ENCODE results near the gene TRIM29. TPM values are rescaled to one million over a fixed set of nuclear protein-coding genes. Genes with fewer than 3 reads are reported as not detected.

The TRIM29 gene
- polyA plus RNA-seq, 4 donors, result 1.2 to 2.2 (median 1.5) TPM

DNA sequence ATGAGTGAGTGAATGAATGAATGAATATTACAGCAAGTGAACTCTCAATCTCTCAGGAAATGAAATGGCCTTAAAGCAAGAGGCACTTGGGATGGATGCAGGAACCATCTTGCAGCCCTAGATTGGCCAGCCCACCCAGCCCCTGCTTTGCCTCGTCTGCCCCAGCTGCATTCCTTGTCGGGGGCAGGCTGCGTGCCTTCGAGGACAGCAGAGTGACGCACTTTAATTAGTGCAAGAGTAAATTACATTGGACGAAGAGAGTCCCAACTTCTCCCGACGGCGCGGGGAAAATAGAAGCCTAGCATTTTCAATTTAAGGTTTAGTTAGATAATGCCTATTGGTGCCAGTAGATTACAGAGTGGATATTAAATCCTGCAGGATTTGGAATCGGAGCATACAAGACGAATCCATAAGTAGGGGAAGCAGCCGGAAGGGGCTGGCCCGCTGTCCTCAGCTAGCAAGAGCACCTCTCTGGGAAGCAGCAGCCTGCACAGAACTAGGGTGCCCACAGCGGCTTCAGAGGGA lies 33.8 kb downstream of the TRIM29 start:
- no peak for DNase-seq (ENCODE audit: low read depth in 4 of 4, low spot score in 2 of 4)

DNA sequence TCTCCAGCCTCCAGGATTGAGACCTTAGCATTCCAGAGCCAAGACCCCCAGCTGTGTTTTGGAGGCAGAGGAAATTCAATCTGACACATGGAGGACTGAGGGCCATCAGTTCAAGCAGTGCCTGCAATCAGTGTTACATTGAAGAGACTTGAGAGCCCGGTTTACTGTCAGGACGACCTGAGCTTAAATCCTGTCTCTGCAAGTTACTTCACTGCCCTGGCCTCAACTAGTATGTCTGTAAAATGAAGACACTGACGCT lies 35.1 kb downstream of the TRIM29 start:
- DNase-seq (ENCODE audit: low read depth in 4 of 4, low spot score in 2 of 4), result no peak

DNA sequence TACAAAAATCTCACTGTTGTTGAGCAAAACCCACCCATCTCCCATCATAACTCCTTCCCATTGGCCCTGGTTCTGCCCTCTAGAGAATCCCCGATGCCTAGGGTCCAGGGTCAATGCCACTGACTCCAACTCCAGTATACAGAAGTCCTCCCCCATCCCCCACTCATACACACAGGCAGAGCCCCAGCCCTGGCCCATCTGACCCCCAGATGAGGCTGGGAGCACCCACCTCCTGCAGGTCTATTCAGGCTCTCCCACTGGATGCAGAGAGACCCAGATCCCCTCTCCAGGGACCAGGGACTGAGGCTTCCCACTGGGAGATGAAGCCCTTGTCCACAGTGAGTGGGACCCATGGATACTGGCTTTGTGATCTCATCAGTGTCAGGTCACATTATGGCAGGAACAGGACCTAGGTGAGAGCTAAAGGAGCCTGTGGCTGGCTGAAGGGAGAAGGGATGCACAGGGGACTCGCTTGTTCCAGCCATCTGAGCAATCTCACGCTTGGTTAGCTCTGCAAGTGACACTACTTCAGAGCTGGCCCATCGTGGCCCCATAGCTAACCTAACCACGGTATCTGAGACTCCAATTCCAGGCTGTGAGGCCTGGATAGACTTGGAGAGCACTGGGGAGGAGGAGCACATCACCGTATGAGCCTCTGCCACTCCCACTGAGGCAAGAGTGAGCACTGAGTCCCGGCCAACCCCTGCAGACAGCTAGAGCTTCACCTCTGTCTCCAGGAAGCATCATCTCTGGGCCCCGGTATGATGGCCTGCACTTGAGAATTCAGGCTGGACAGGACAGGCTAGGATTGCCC lies 35.7 kb downstream of the TRIM29 start:
- no peak for DNase-seq (ENCODE audit: low read depth in 4 of 4, low spot score in 2 of 4)

DNA sequence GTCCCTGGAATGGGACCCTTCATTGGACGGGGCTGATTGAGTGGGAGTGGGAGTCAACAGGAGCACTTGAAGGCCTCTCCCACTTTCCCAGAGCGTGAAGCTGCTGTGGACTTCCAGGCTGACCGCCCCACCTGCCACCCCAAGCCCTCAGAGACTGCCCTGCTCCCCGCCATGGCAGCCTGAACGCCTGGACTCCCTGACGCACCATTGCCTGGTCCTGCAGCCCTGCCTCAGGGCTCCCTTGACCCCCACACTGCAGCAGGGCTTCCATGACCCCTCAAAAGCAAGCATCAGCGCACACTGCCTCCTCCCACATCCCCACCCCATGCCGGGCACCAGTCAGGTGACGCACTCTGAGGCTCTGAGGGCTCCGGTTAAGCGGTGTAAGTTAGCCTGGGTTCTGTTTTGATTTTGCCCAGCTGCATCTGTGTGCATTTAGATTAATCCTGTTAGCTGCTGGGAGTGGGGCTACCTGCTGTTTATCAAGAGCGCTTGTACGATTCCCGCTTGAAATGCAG lies 39.4 kb downstream of the TRIM29 start:
- DNase-seq (ENCODE audit: low read depth in 4 of 4, low spot score in 2 of 4), result no peak

DNA sequence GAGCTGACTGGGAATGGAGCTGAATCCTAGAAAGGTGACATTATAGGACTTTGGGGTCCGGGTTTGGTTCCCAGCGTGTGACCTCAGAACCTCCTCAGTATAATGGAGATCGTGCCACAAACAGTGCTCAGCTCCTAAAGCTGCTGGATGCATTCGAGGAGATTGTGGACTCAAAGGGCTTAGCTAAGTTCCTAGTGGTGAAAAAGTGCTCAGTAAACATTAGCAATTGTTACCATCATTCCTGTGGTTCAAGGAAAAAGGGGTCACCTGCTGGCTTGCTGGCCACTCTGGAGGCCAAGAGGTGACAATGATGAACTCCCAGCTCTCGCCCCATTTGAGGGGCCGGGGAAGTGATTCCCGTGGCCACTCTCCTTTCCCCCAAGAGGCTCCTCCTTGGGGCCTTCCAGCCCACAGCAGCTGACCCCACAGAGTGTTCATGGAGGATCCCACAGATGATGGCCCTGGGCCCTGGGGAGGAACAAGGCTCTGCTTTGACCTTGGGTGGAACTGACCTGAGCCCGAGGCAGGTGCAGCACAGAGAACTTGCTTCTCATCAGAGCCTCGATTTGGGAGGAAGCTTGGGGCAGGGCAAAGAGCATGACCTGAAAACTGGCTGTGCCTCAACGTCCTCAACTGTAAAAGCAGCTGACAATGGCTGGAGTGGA lies 40.1 kb downstream of the TRIM29 start:
- no peak for DNase-seq (ENCODE audit: low read depth in 4 of 4, low spot score in 2 of 4)

- DNase-seq (ENCODE audit: low read depth in 4 of 4, low spot score in 2 of 4), result peak in 2 of 4 donors; percentile 37 to 50
Measured at GRCh38 chr11:120096369-120097191, 41.3 kb downstream of the TRIM29 start.

DNA sequence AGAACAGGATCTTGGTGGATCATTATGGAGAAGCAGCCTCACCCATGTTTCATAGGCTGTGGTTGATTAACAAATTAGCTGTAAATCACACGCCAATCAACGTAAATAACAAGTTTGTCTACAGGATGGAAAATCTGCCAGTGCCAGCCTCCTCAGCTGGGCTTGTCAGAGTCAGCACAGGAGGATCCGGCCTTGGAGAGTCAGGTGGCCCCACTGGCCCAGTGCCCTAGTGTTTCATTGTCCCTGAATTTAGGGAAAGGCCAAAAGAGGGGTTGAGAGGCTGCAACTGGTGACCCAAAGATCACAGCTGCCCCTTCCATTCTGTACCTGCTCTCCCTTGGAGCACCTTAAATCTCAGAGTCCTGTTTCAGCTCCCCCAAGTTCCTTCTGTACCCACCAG lies 42.4 kb downstream of the TRIM29 start:
- DNase-seq (ENCODE audit: low read depth in 4 of 4, low spot score in 2 of 4), result no peak

DNA sequence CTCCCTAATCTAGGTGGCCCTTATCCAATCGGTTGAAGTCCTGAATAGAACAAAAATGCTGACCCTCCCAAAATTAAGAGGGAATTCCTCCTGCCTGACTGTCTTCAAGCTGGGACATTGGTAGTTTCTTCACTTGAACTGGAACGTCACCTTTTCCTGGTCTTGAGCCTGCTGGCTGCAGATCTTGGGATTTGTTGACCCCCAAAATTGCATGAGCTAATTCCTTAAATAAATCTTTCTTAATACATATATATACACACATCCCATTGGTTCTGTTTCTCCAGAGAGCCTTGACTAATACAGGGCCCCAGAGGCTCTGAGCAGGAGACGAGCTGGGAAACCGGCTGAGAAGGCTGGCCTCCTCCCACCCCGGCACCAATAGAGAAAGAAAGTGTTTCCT lies 46.2 kb downstream of the TRIM29 start:
- DNase-seq (ENCODE audit: low read depth in 4 of 4, low spot score in 2 of 4), result no peak

DNA sequence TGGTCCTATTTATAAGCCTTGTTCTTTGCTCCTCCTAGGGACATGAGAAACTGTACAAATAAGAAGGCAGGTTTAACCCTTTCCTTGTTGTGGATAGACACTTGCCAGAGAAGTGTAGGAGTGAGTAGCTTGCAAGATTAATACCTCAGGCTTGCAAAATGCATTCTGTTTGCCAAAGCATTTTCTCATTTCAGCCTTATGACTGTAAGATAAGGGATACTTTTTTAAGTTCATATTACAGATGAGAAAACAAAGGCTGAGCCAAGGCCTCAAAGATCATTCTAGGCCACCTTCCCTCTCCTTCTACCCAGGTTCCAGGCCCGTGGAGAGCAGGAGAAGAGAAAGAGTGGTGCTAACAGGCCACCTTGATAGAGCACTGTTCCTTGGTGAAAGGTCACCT lies 46.8 kb downstream of the TRIM29 start:
- no peak for DNase-seq (ENCODE audit: low read depth in 4 of 4, low spot score in 2 of 4)

GRCh38 chr11:120090411-120090810 lies 47.5 kb downstream of the TRIM29 start:
- no peak for DNase-seq (ENCODE audit: low read depth in 4 of 4, low spot score in 2 of 4)

DNA sequence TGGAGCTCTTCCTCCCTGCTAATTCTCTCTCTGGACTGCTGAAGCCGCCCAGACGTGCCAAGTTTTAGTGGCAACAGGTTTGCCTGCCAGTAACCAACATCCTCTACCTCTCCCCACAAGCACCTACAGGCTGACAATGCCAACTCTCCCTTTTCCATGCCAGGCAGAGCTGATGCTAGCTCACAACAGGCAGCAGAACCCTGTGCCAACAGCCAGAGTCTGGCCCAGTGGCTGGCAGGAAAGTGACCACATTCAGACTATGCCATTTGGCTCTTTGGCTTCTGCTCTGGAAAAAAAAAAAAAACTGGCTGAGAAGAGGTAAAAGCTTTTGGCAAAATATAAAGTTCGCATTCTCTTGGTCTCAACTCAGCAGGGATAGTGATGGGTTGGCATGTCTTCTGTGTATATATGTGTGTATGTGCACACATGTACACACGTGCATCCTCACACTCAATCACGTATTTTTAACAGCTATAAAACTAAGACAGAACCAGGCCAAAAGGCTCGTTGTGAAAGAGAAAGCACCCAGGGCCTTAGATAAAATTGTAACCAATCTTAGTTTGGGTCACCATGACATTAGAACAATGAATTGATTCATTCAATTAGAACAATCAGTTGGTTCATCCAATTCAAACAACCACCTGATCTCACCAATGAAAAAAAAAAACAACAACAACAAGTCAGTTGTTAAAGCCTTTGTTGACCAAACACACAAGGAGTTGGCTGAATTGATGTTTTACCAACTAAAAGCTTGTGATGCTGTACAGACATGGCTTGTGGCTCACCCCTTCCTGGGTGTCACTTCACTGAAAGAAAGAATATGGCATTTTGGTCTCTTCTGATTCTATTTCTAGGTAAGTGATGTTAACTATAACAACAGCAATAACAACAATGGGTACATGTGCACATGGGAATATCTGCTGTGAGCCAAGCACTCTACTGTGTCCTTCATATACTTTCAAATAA lies 48.6 kb downstream of the TRIM29 start:
- DNase-seq (ENCODE audit: low read depth in 4 of 4, low spot score in 2 of 4), result no peak

DNA sequence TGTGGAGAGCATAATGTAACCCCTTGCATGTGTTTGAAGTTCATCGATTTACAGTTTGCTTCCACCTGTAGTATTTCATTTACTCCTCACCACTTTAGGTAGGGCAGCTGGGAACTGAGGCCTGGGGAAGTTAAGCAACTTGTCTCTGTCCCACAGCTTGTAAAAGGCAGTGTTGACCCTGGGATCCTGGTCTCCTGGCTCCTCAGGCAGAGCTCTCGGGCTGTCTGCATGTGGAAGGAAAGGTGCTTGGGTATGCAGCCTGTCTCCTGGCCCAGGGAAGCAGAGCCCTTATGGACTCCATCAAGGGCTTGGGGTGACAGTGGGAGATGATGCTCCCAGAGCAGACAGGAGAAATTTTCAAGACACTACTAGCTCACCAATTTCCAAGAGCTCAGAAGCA lies 49.9 kb downstream of the TRIM29 start:
- DNase-seq (ENCODE audit: low read depth in 4 of 4, low spot score in 2 of 4), result no peak

DNA sequence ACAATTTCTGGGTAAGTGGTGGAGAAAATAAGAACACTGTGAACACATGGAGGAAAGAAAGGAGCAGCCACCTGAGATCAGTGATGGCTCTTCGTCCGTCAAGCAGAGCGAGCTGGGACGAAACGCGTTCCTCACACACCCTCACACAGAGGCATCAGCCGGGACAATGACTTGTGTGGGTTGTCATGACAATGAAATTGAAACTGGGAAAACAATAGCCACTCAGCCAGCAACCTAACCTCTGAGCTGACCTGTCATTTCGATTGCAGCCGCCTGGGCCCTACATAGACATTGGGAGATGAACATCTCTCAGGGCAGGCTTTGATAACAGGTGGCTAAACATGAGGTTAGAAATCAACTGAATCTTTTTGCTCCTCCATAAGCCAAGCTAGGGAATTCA lies 51.3 kb downstream of the TRIM29 start:
- peak in 1 of 4 donors; percentile 28 for DNase-seq (ENCODE audit: low read depth in 4 of 4, low spot score in 2 of 4)

- no peak for DNase-seq (ENCODE audit: low read depth in 4 of 4, low spot score in 2 of 4)
Measured at GRCh38 chr11:120079750-120080610, 57.9 kb downstream of the TRIM29 start.

GRCh38 chr11:120078397-120078796 lies 59.5 kb downstream of the TRIM29 start:
- DNase-seq (ENCODE audit: low read depth in 4 of 4, low spot score in 2 of 4), result no peak

DNA sequence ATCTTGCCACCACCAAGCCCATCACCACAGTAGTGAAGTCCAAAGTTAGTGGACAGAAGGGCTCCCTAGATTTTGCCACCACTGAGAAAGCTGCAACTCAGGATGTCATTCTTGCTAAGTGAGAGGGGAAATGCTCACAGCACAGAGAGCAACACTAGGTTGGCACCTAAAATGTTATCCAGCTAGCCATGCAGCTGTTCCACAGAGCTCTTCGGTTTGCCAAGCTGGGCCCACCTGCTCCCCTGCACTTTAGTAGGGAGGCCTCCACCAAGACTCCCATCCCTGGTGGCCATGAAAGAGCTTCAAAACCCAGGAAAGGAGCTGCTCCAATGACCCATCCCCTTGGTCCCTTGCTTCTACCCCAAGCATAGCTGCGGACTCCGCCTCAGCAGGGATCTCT lies 63.8 kb downstream of the TRIM29 start:
- no peak for DNase-seq (ENCODE audit: low read depth in 4 of 4, low spot score in 2 of 4)

DNA sequence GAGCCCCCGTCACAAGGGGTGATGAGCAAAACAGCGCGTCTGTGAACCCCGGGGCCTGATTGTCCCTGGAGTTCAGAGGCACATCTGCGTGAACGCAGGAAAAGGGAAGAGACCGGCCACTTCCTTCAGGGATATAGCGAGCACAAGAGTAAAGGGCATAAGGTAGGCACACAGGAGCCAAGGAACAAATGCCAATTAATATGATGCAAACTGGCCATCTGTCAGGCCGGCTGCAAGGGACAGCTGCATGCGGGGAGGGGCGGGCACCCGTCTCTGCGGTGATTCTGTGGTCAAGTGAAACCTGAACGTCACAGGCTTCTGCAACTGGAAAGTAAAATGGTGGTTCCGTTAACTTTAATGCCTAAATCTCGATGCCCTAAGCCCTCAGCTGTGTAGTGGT lies 64.7 kb downstream of the TRIM29 start:
- DNase-seq (ENCODE audit: low read depth in 4 of 4, low spot score in 2 of 4), result no peak

GRCh38 chr11:120068114-120068573 lies 69.8 kb downstream of the TRIM29 start:
- peak; percentile 51 to 83 (median 74) for DNase-seq (ENCODE audit: low read depth in 4 of 4, low spot score in 2 of 4)

All from left renal cortex interstitium (tissue), 4 donors.